Loucy (cell line): Measurements from ENCODE around the gene FOXD4.
"Not testable (repeated sequence)": the region's sequence is repeated elsewhere in the genome, so short reads cannot be mapped to it uniquely, and the experiment has no call there.

Experiments
- H2AFZ ChIP-seq: fragments of 200-600 bp; sonication (generic); 2 replicates; pipeline ENCODE4 v1.6.0; 2016; ENCODE audit warnings: antibody characterized with exemption, mild to moderate bottlenecking, low read length, moderate library complexity
- H3F3A ChIP-seq: fragments of 200-600 bp; 2 replicates; pipeline ENCODE4 v1.6.0; 2016; ENCODE audit warnings: antibody characterized with exemption, low read depth, mild to moderate bottlenecking
- H3K27me3 ChIP-seq: fragments of 200-600 bp; sonication (generic); 2 replicates; pipeline ENCODE4 v1.6.1; 2014; ENCODE audit warnings: low read length, mild to moderate bottlenecking; ENCODE audit not compliant: insufficient read depth, poor library complexity, severe bottlenecking
- H3K36me3 ChIP-seq: fragments of 200-600 bp; sonication (generic); 2 replicates; pipeline ENCODE4 v1.6.1; 2016; ENCODE audit warnings: low read length; ENCODE audit not compliant: insufficient read depth
- H3K4me1 ChIP-seq: fragments of 200-600 bp; sonication (generic); 2 replicates; pipeline ENCODE4 v1.5.1; 2014; ENCODE audit warnings: low read length, mild to moderate bottlenecking; ENCODE audit not compliant: insufficient read depth, poor library complexity, severe bottlenecking
- H3K4me2 ChIP-seq: fragments of 200-600 bp; sonication (generic); 2 replicates; pipeline ENCODE4 v1.6.0; 2014; ENCODE audit warnings: antibody characterized with exemption, low read length, low read depth, mild to moderate bottlenecking; ENCODE audit not compliant: poor library complexity, severe bottlenecking
- H3K4me3 ChIP-seq: fragments of 200-600 bp; sonication (generic); 2 replicates; pipeline ENCODE4 v1.5.1; 2014; ENCODE audit warnings: low read length, mild to moderate bottlenecking, mixed read lengths; ENCODE audit not compliant: poor library complexity, severe bottlenecking
- H3K79me2 ChIP-seq: fragments of 200-600 bp; sonication (generic); 2 replicates; pipeline ENCODE4 v1.6.1; 2014; ENCODE audit warnings: low read length; ENCODE audit not compliant: insufficient read depth
- H3K9ac ChIP-seq: fragments of 200-600 bp; sonication (generic); 2 replicates; pipeline ENCODE4 v1.6.0; 2014; ENCODE audit warnings: mild to moderate bottlenecking, low read depth, low read length, moderate library complexity; ENCODE audit not compliant: poor library complexity, severe bottlenecking
- H3K9me2 ChIP-seq: fragments of 200-600 bp; sonication (generic); replicated peaks from 2 replicates; pipeline ENCODE4 v1.6.1; 2016; ENCODE audit warnings: low read depth, low read length, mixed read lengths
- H3K9me3 ChIP-seq: fragments of 200-600 bp; sonication (generic); 2 replicates; pipeline ENCODE4 v1.6.1; 2014; ENCODE audit warnings: mild to moderate bottlenecking, antibody characterized with exemption, low read length, low read depth; ENCODE audit not compliant: insufficient read depth
- H4K20me1 ChIP-seq: fragments of 200-600 bp; sonication (generic); 2 replicates; pipeline ENCODE4 v1.6.0; 2014; ENCODE audit warnings: antibody characterized with exemption, low read length, mild to moderate bottlenecking; ENCODE audit not compliant: insufficient read depth, poor library complexity, severe bottlenecking

FOXD4 gene

DNA sequence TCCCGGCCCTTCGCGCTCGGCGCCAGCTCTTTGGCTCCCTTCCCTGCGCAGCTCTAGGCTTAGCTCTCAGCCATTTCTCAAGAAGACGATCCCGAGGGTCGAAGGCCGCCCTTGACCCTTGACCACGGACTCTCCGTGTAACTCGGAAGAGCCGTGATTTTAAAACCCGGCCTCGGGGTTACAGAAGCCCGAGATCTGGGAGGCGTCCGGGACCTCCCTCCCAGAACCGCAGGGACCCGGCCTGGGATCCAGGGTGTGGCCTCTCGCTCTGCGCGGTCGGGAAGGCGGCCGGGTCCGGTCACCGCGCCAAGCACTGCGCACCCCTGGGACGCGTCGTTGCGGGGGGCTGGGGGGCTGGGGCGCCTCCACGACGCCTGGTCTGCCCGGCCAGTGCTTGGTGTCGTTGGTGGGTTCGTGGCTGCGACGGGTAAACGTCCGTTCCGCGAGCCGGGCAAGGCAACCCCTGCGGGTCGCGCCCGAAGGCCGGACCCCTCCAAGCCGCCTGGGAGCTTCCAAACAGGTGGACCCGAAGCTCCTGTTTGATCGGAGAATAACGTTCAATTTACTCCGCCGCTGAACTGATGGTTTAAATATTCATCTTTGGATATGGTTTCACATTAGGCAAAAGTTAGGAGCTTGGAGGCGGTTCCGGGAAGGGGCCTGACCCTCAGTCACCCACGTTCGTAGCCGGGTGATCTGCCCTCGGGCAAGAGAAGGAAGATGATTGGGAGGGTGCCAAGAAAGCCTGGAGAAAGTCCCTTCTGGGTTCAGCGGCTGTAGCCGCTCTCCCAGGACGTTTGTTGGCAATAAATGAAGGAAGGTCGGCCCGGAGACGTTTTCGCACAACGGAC lies 3.7 kb downstream of the FOXD4 start:
- H3K4me1 ChIP-seq, H3K9me2 ChIP-seq, H3K36me3 ChIP-seq, H3K4me2 ChIP-seq, H4K20me1 ChIP-seq, H3K9ac ChIP-seq, H3F3A ChIP-seq, H3K9me3 ChIP-seq, H3K27me3 ChIP-seq, H3K4me3 ChIP-seq, H2AFZ ChIP-seq, H3K79me2 ChIP-seq: not testable (repeated sequence)

DNA sequence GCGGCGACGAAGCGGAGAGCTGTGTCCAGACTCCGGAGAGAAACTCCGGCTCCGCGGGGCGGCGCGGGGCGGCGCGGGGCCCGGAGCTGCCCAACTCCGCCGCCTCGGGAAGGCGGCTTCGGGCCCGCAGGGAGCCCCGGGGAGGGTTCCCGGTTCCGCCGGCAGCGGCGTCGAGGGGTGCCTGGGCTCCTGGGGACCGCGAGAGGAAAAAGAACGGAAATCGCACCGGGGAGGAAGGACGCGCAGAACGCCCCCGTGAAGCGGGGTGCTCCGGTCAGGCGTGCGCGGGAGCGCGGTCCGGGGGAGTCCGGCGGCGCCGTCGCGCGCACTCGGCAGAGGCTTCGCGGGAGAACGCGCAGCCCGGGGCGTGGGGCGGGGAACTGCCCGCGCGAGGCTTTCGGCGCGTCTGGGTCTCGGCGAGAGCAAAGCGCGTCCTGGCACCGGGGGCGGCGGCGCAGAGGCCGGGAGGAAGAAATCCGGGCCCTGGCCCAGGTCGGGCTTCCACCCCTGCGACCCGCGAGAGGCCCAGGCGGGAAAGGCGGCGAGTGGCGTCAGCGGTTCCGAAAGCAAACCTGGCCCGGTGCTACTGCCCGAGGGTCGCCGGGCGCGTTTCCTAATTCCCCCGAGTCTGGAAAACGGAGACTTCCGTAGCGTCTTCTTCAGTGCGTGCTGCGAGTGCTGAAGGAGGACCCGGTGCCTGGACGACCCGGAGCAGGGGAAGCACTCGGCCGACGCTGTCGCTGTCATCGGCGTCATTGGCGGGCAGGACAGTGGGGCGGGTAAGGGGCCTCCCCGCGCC lies 4.5 kb downstream of the FOXD4 start:
- H3K27me3 ChIP-seq, H3K36me3 ChIP-seq, H3K79me2 ChIP-seq, H2AFZ ChIP-seq, H3K9me3 ChIP-seq, H3K4me3 ChIP-seq, H3K4me1 ChIP-seq, H3K9me2 ChIP-seq, H3K4me2 ChIP-seq, H4K20me1 ChIP-seq, H3F3A ChIP-seq, H3K9ac ChIP-seq: not testable (repeated sequence)

DNA sequence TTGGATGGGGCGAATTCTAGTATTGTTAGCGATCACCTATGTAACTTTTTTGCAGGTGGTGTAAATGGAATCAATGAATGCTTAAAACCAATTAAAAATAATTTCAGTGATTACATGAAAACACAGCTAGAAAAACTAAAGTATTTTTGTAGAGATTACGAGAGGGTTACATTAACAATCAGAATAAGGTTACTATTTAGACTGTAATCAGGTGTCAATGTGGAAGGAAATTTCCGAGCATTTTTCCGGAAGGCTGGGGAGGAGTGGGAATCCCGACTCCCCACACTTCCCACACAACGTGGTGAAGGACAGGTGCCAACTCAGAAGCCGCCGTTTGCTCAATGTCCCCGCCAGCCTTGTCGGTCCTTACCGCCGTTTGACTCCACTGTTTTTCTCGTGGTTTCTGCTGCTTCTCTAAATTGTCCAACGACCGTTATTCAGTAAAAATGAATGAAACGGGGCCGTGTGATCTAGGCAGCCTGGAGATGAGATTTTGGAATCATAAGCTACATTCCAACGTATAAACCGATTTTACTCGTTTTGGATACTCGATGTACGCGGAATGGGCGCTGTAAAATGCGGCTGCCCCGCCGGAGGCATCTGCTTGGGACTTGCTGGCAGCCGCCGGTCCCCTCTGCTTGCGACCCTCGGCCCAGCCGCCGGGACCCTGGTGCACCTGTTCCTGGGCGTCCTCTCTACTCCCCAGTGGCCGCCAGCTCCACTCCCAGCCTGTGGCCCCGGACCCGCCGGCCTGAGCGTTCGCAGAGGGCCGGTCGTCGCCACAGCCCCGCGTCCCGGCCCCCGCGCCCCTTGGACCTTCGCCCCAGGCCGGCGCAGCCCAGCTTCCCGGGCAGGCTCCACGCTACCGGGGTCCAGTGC lies 5.4 kb downstream of the FOXD4 start:
- H3K4me3 ChIP-seq, H3F3A ChIP-seq, H3K4me2 ChIP-seq, H3K4me1 ChIP-seq, H3K36me3 ChIP-seq, H3K9me2 ChIP-seq, H3K9me3 ChIP-seq, H3K9ac ChIP-seq, H3K27me3 ChIP-seq, H2AFZ ChIP-seq, H3K79me2 ChIP-seq, H4K20me1 ChIP-seq: not testable (repeated sequence)

DNA sequence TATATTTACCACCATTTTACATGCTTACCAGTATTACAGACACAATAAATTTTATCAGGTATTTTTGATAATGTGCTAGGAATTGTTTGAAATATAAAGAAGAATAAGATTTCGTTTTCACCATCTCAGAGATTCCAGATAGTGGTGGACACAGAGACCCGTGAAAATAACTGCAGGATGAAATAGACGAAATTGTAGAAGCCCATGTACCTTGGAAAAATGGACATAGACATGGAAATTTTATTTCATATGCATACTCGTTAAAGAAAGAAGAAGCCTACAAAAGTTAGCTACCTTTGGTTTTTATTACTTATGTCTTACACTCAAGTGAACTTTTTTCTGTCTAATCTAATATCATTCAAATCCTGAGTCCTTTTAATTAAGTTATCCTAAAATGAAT lies 7.5 kb downstream of the FOXD4 start:
- not testable (repeated sequence) for H3K27me3 ChIP-seq, H3K9me2 ChIP-seq, H3K36me3 ChIP-seq, H3K4me3 ChIP-seq, H3K9ac ChIP-seq, H3F3A ChIP-seq, H4K20me1 ChIP-seq, H3K4me1 ChIP-seq, H3K79me2 ChIP-seq, H2AFZ ChIP-seq, H3K4me2 ChIP-seq, H3K9me3 ChIP-seq

DNA sequence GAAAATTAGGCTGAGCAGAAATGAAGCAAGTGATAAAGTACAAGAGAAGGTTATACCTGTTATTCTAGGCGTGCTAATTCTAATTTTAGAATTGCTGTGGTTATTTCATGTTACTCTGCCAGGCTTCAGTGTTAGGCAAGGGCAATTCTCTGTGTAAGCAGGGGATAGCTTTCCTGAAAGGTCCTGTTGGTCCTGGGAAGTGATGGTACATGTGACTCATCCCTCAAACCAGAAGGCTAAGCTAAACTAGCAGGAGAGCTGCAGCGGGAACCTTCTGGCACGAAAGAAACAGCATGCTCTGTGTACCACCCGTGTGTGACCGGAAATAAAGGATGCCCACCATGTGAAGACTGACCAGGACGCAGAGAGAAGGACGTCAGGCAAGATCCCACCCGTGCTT lies 8.7 kb downstream of the FOXD4 start:
- H3K36me3 ChIP-seq, H3K4me3 ChIP-seq, H3K27me3 ChIP-seq, H3K9me3 ChIP-seq, H2AFZ ChIP-seq, H3K4me1 ChIP-seq, H3K79me2 ChIP-seq, H3K4me2 ChIP-seq, H4K20me1 ChIP-seq, H3K9me2 ChIP-seq, H3K9ac ChIP-seq, H3F3A ChIP-seq: not testable (repeated sequence)

DNA sequence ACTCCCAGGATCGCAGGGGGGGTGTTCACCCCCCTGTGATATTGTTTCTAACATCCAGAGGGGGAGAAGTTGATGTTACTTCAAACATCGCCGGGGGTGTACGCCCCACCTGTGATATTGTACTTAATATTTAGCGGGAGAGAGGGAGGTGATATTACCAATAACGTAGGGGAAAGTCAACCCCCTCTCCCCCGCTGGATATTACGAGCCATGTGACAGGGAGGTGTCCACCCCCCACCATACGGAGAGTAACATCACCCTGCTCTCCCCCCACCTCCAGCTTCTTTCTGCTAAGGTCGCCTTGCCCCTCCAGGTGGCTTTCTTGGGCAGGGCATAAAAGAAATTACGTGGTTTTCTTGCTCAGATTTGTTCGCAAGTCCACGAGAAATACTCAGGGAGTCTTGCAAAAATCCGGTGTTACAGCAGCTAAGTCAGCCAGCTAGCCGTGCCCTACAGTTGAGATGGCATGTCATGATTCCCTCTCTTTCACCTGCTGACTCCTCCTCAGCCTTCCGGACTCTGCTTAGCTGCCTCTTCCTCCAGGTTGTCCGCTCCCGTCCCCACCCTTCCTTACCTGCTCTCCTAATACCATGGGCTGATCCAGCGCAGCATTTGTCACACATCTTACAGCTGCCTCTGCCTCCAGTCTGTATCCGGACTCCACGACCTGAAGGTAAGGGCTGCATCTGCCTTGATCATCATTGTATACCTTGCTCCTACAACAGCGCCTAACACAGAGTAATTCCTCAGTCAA lies 9.3 kb downstream of the FOXD4 start:
- H3K9me3 ChIP-seq, H3K79me2 ChIP-seq, H3F3A ChIP-seq, H3K36me3 ChIP-seq, H2AFZ ChIP-seq, H3K27me3 ChIP-seq, H3K9ac ChIP-seq, H3K4me2 ChIP-seq, H3K4me3 ChIP-seq, H4K20me1 ChIP-seq, H3K9me2 ChIP-seq, H3K4me1 ChIP-seq: not testable (repeated sequence)
